ENCODE results near the gene DDX56.

GRCh38 chr7:44572771-44573170 is 937 bp downstream of the DDX56 start:
- TF ChIP-seq EZH2phosphoT487 (IDR thresholded peaks at IDR 0.05; ENCODE audit: insufficient read depth, low read depth) (no peak), EZH2 (IDR thresholded peaks at IDR 0.05; ENCODE audit: insufficient read depth, poor library complexity, severe bottlenecking) (no peak)
